GM23248 (cell line): ENCODE data around the gene TMC1.

Experiments used
- EZH2 ChIP-seq: fragments of 200-600 bp; sonication (generic); IDR thresholded peaks from 2 replicates; pipeline ENCODE4 v1.6.1; 2018; ENCODE audit warnings: antibody characterized with exemption, mild to moderate bottlenecking; ENCODE audit not compliant: insufficient read depth, poor library complexity, severe bottlenecking
- EZH2phosphoT487 ChIP-seq: fragments of 200-600 bp; sonication (generic); IDR thresholded peaks from 2 replicates; pipeline ENCODE4 v1.6.1; 2018; ENCODE audit warnings: antibody characterized with exemption, moderate library complexity, mild to moderate bottlenecking, low read depth; ENCODE audit not compliant: insufficient read depth

DNA sequence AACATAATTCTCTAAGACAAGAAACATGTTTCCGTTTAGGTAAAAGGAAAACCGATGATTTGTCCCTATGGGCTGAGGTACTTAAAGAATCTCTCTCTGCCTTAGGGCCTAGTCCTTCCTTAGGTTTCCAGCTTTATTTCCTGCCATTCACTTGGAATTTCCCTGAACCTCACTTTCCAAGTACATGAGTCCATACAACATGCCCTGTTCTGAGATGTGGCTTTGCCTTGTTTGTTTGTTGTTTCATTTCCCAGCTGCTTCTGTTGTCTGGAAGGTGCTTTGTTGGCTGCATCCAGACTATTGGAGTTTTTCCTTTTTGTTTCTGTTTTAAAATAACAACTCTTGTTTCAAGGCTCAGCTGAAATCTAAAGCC, 336.2 kb downstream of the TMC1 start:
- TF ChIP-seq EZH2 = no peak
- TF ChIP-seq EZH2phosphoT487 = no peak
